HG03045 (cell line): Measurements from ENCODE around the gene MLLT10.
"Not testable (repeated sequence)": the region's sequence is repeated elsewhere in the genome, so short reads cannot be mapped to it uniquely, and the experiment has no call there.

Experiments
- ATAC-seq: cut with Tn5 transposase; IDR thresholded peaks from one replicate; pipeline ENCODE4 v1.9.1; 2021; ENCODE audit warnings: mild to moderate bottlenecking, moderate library complexity; ENCODE audit not compliant: unreplicated experiment

Gene MLLT10

GRCh38 chr10:21574514-21574913 lies 40.5 kb downstream of the MLLT10 start:
- ATAC-seq = not testable (repeated sequence)

DNA sequence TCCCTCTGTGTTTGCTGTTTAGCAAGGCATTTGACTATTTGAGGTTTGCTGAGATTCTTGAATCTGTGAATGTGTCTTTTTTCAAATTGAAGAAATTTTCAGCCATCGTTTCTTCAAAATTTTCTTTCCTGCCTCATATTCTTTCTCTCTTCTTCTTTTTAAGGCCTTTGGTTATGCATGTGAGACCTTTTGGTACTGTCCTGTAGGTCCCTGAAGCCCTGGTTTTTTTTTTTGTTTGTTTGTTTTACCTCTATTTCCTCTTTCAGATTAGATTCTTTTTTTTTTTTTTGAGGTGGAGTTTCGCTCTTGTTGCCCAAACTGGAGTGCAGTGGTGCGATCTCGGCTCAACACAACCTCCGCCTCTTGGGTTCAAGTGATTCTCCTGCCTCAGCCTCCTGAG lies 45.3 kb downstream of the MLLT10 start:
- no peak for ATAC-seq

DNA sequence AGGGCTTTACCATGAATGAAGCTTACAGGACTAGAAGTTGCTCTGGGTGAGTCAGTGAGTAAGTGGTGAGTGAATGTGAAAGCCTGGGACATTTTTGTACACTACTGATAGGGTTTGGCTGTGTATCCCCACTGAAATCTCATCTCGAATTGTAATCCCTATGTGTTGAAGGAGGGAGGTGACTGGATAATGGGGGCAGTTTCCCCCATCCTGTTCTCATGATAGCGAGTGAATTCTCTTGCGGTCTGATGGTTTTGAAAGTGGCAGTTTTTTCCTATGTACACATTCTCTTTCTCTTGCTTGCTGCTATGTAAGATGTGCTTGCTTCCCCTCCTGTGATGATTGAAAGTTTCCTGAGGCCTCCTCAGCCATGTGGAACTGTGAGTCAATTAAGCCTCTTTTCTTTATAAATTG lies 47.4 kb downstream of the MLLT10 start:
- ATAC-seq = peak; percentile 69

- no peak for ATAC-seq
These were observed 51.0 kb downstream of the MLLT10 start for GRCh38 chr10:21584834-21585530.

- ATAC-seq = no peak
These were observed 53.4 kb downstream of the MLLT10 start for GRCh38 chr10:21587391-21587790.

DNA sequence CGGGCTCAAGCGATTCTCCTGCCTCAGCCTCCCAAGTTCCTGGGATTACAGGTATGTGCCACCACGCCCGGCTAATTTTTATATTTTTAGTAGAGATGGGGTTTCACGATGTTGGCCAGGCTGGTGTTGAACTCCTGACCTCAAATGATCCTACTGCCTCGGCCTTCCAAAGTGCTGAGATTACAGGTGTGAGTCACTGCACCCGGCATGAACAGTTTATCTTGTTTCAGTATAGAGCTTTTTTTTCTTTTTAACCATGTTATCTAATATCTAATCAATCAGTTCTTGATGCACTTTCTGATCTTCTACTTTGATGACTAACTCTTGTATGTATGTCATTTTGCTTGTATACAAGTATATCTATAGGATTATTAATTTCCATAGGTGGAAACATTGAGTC lies 54.1 kb downstream of the MLLT10 start:
- not testable (repeated sequence) for ATAC-seq

- no peak for ATAC-seq
These were observed 60.0 kb downstream of the MLLT10 start for GRCh38 chr10:21593986-21594385.

- ATAC-seq = no peak
These were observed 65.5 kb downstream of the MLLT10 start for GRCh38 chr10:21599582-21599981.

DNA sequence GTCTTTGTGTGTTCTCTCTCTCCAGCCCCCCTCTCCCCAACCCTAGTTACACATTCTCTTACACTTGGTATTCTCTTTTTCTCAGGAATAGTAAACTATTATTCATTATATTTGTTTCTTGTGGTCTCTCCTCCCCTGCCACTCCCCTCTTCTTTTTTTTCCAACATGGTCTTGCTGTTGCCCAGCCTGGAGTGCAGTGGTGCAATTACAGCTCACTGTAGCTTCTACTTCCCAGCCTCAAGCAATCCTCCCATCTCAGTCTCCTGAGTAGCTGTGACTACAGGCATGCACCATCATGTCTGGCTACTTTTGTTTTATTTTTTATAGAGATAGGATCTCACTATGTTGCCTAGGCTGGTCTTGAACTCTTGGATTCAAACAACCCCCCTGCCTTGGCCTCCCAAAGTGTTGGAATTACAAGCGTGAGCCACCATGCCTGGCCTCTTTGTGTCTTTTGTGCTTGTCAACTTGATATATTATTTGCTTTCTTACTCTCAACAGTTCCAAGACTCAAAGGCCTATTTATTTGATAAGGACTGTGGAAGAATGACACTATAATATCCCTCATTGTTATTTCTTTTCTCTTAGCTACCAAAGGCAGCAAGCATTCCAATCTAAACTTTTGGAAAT lies 66.9 kb downstream of the MLLT10 start:
- ATAC-seq = no peak

DNA sequence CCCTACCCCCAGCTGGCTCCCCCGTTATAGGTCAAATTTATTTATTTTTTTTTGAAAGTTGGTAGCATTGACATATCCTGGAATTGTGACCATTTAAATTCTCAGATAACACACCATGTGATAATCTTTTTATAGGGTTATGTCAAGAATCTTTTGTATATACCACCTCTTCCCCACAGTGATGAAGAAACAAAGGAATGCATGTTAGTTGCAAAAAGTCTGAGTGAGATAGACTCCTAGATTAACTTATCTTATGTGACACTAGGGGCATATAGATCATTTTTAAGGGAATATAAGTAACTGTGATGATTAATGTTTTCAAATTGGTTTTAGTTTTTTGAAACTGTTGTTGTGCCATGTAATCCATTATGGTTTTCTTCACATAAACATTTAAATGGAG lies 68.3 kb downstream of the MLLT10 start:
- ATAC-seq = no peak

DNA sequence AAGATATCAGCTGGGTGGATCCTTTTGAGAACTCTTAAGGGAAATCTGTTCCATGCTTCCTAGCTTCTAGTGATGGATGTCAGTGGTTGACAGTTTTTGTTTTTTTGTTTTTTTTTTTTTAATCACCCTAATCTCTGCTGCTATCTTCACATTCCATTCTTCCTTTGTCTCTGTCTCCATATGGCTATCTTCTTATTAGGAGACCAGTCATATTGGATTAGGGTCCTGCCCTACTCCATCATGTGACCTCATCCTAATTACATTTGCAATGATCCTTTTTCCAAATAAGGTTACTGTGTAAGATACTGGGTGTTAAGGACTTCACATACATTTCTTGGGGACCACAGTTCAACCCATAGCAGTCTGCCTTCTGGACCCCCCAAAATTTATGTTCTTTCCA lies 69.7 kb downstream of the MLLT10 start:
- no peak for ATAC-seq

- no peak for ATAC-seq
These were observed 70.6 kb downstream of the MLLT10 start for GRCh38 chr10:21604651-21605050.

GRCh38 chr10:21607907-21608306 lies 73.9 kb downstream of the MLLT10 start:
- ATAC-seq = no peak

DNA sequence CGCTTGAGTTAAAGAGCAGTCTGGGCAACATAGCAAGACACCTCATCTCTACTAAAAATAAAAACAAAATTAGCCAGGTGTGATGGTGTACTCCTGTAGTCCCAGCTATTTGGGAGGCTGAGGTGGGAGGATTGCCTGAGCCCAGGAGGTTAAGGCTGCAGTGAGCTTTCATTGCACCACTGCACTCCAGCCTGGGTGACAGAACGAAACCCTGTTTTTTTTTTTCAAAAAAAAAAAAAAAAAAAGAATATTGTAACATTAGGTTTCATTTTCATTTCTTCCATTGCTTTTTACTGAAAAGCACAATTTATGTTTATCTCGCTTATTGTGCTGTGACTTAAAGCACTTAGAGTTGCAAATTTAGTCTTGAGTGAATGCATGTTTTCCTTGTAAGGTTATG lies 80.0 kb downstream of the MLLT10 start:
- ATAC-seq = no peak

DNA sequence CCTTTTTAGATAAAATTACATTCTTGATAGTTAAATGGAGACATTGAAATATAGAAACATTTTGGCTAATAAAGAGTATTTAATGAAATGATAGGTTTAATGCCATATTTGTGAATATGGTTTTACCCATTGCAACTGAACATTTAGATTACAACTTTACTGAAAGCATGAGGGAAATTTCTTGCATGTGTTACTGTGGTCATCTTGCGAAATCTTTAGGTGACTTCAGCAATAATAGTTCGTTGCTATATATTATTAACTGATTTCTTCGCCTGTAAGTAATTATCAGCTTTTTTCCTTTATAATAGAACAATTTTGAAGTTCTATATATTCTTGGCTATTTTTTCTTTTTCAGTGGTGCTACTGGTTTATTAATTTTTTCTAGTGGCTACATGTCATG lies 83.2 kb downstream of the MLLT10 start:
- ATAC-seq = no peak

- ATAC-seq = no peak
These were observed 89.3 kb downstream of the MLLT10 start for GRCh38 chr10:21623291-21623690.

- not testable (repeated sequence) for ATAC-seq
These were observed 90.4 kb downstream of the MLLT10 start for GRCh38 chr10:21624421-21624820.

- no peak for ATAC-seq
These were observed 90.9 kb downstream of the MLLT10 start for GRCh38 chr10:21624951-21625350.

DNA sequence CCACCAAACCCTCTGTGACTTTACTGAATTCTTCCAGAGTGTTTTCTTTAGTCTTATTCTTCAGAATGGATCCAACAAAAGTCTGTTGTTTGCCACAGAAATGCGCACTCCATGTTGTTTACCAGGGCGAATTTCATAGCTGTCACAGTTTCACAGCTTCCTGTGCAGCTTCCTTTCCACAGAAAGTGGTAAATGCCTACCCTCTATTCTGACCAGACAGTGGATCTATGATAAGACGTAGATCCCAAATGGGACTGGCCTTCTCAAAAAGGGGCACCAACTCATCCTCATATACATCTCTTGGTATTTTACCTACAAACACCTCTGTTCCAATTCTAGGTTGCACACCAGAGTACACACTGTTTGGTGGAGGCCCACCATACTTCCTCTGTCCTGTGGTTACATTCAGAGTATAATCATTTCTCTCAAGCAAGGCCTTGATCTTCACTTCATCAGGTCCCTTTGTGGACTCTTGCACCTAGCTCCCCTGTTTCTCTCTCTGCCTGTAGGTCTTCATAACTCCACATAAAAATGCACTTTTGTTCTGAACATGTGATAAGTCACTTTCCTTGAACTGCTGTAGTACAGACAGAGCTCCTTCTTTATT lies 91.7 kb downstream of the MLLT10 start:
- no peak for ATAC-seq

GRCh38 chr10:21626457-21627161 lies 92.6 kb downstream of the MLLT10 start:
- ATAC-seq = no peak

DNA sequence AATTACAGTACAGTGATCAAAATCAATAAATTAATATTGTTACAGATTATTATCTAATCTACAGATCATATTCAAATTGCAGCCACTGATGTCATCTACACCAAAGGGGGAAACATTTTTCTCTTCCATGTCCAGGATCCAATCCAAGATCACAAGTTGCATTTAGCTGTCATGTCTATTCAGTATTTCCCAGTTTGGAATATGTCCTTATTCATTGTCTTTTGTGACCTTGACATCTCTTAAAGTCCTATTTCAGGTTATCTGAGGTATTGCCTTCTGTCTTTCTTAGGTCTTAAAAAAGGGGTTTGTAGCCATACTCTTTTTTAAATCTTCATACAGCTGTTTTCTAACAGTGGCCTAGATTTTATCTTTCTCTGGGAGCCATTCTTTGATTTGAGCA lies 93.3 kb downstream of the MLLT10 start:
- no peak for ATAC-seq

DNA sequence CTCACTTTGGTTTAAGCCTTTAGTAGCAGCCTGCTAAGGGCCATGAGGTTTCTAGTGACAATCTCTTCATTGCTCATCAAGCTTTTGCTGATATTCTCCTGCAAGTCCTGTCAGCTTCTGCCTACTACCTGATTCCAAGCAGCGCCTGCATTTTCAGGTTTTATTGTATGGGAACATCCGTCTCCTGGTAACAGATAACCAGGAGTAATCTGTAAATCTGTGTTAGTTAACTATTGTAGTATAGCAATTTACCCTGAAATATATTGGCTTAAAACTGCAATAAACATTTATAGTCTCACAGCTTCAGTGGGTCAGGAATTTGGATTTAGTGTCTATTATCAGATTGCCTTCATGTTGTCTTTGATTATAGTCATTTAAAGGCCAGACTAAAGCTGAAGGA lies 94.0 kb downstream of the MLLT10 start:
- no peak for ATAC-seq
